Kidney (tissue), 14 donors: ENCODE data around the gene MRTFB. TPM values are rescaled to one million over a fixed set of nuclear protein-coding genes. Genes with fewer than 3 reads are reported as not detected.

Experiments
- DNase-seq, 5 donors: peaks; one replicate each; pipeline ENCODE4 v3.0.0-alpha.2; 2013 to 2020
- FAIRE-seq: peaks from 2 replicates; lab custom pipeline; 2012; peaks lifted over from hg19 to GRCh38; lab: Jason Lieb, UNC
- H3K27ac ChIP-seq, 2 donors: one replicate each; pipeline ENCODE4 v1.7.0; 2013; ENCODE audit warnings: low read depth in 2 of 2, low read length in 2 of 2, inconsistent platforms in 1 of 2
- H3K27me3 ChIP-seq: one replicate; pipeline ENCODE4 v1.7.1; 2013; ENCODE audit warnings: low read length, inconsistent platforms; ENCODE audit not compliant: control insufficient read depth, insufficient read depth
- H3K36me3 ChIP-seq, 3 donors: one replicate each; pipeline versions ENCODE4 v1.7.0 to v1.7.1; 2013; ENCODE audit warnings: low read length in 3 of 3, control low read depth in 1 of 3, inconsistent platforms in 1 of 3; ENCODE audit not compliant: insufficient read depth in 3 of 3, control insufficient read depth in 2 of 3
- H3K4me1 ChIP-seq, 3 donors: one replicate each; pipeline versions ENCODE4 v1.7.0 to v1.7.1; 2013; ENCODE audit warnings: low read length in 3 of 3, inconsistent platforms in 1 of 3, low read depth in 1 of 3; ENCODE audit not compliant: control insufficient read depth in 2 of 3, insufficient read depth in 2 of 3
- H3K4me3 ChIP-seq, 3 donors: one replicate each; pipeline versions ENCODE4 v1.7.0 to v1.8.1; 2013; ENCODE audit warnings: low read length in 3 of 3, control low read depth in 1 of 3, inconsistent platforms in 1 of 3
- H3K9ac ChIP-seq, 3 donors: one replicate each; pipeline versions ENCODE4 v1.7.0 to v1.7.1; 2013; ENCODE audit warnings: low read length in 3 of 3, control low read depth in 1 of 3, inconsistent platforms in 1 of 3
- H3K9me3 ChIP-seq, 3 donors: one replicate each; pipeline versions ENCODE4 v1.7.0 to v1.7.1; 2013; ENCODE audit warnings: low read length in 3 of 3, control low read depth in 1 of 3, inconsistent platforms in 1 of 3; ENCODE audit not compliant: control insufficient read depth in 2 of 3, insufficient read depth in 1 of 3
- CTCF ChIP-seq: IDR thresholded peaks from 3 replicates; pipeline ENCODE4 v1.5.1; 2012; ENCODE audit warnings: mild to moderate bottlenecking, moderate library complexity, borderline replicate concordance; ENCODE audit not compliant: insufficient read depth; ENCODE audit errors: extremely low read depth
- intact Hi-C: fragments of 100-400 bp; cut with DNase I; formaldehyde crosslinking; loops from one replicate; pipeline ENCODE4 v1.11.1; 2022
- polyA plus RNA-seq: library from polyadenylated mRNA; stranded (reverse); fragments of 350-450 nt; fragmentation: Illumina TruSeq; extraction: RNeasy Lipid Tissue Mini Kit (QIAGEN cat#74804); gene quantifications from one replicate; pipeline ENCODE4 v1.2.3, GENCODE V29; 2014; ENCODE audit warnings: low read depth, low replicate concordance; ENCODE audit not compliant: insufficient read depth
- total RNA-seq: library from RNA; stranded (reverse); fragmentation: NEBNext Ultra II Directional; extraction: Animal tissue kit (Norgen Biotek cat#: 25700); gene quantifications from one replicate; pipeline ENCODE4 v1.2.1, GENCODE V29; 2021
- donor health status: control.
- donor health status: control.
- donor health status: control.
- donor health status: control.
- donor health status: control.
- donor health status: DM: yes; HTN: yes; CAD: no.
- donor health status: Normal renal cell carcinoma (clear cell type).

Gene MRTFB
- total and polyA plus RNA-seq, 2 donors from 2014 or later = 5.1 to 51.0 TPM

- Histone ChIP-seq H3K36me3 (peaks cover 0 to 2% (median 0%) of the 10 kb centered on the region in 3 donors), H3K27ac (no peak overlapping the region), H3K9ac (no peak overlapping the region), H3K4me3 (no peak overlapping the region), H3K4me1 (peaks cover 0 to 2% (median under 1%) of the 10 kb centered on the region in 3 donors), H3K27me3 (no peaks in the 10 kb centered on the region), H3K9me3 (no peaks in the 10 kb centered on the region)
- FAIRE-seq (no peak), DNase-seq (no peak)
- intact Hi-C loops = no loop called here
- no peak for TF ChIP-seq CTCF
Measured at GRCh38 chr16:14087181-14087580, 16.1 kb downstream of the MRTFB start.

GRCh38 chr16:14087590-14088154, 16.6 kb downstream of the MRTFB start:
- intact Hi-C loops = no loop called here
- FAIRE-seq = no peak
- Histone ChIP-seq H3K27me3 (no peaks in the 10 kb centered on the region), H3K4me1 (peaks cover 0 to 5% (median 2%) of the 10 kb centered on the region in 3 donors), H3K4me3 (no peak overlapping the region), H3K9me3 (no peaks in the 10 kb centered on the region), H3K27ac (no peak overlapping the region), H3K9ac (no peak overlapping the region), H3K36me3 (peaks cover 0 to 2% (median 0%) of the 10 kb centered on the region in 3 donors)
- no peak for TF ChIP-seq CTCF
- no peak for DNase-seq

- Histone ChIP-seq H3K36me3 (peaks cover 0 to 1% (median 0%) of the 10 kb centered on the region in 3 donors), H3K9ac (no peak overlapping the region), H3K27me3 (no peaks in the 10 kb centered on the region), H3K4me3 (no peak overlapping the region), H3K4me1 (peaks cover 0 to 6% (median 2%) of the 10 kb centered on the region in 3 donors), H3K27ac (no peak overlapping the region), H3K9me3 (no peaks in the 10 kb centered on the region)
- intact Hi-C loops = no loop called here
- no peak for DNase-seq
- TF ChIP-seq CTCF = no peak
- FAIRE-seq = no peak
Measured at GRCh38 chr16:14088155-14088753, 17.1 kb downstream of the MRTFB start.
